AG04449 (cell line): Measurements from ENCODE around the gene EXT2.

Source experiments
- CTCF ChIA-PET: fragments of 350-600 bp; formaldehyde crosslinking; extraction: SDS; loops from one replicate; lab custom pipeline; 2021; ENCODE audit warnings: antibody characterized with exemption; lab: Yijun Ruan, JAX
- POLR2A ChIA-PET: fragments of 400-600, 350-600 bp; formaldehyde crosslinking; extraction: SDS; loops from one replicate; lab custom pipeline; 2020; ENCODE audit warnings: antibody characterized with exemption, inconsistent platforms; lab: Yijun Ruan, JAX
- DNase-seq: peaks from one replicate; pipeline ENCODE4 v3.0.0-alpha.2; 2010; ENCODE audit warnings: low read depth, low spot score
- H3K4me3 ChIP-seq: 2 replicates; pipeline ENCODE4 v1.5.1; 2011; ENCODE audit warnings: low read depth, mild to moderate bottlenecking, control low read depth, low read length
- TF ChIP-seq, protein P1 (sequence below): IDR thresholded peaks from one replicate; pipeline ENCODE4 v1.5.1; 2011; ENCODE audit warnings: mild to moderate bottlenecking, moderate library complexity, low read length, control low read depth, inconsistent platforms; ENCODE audit not compliant: insufficient read depth; ENCODE audit errors: missing control alignments

The EXT2 gene

DNA sequence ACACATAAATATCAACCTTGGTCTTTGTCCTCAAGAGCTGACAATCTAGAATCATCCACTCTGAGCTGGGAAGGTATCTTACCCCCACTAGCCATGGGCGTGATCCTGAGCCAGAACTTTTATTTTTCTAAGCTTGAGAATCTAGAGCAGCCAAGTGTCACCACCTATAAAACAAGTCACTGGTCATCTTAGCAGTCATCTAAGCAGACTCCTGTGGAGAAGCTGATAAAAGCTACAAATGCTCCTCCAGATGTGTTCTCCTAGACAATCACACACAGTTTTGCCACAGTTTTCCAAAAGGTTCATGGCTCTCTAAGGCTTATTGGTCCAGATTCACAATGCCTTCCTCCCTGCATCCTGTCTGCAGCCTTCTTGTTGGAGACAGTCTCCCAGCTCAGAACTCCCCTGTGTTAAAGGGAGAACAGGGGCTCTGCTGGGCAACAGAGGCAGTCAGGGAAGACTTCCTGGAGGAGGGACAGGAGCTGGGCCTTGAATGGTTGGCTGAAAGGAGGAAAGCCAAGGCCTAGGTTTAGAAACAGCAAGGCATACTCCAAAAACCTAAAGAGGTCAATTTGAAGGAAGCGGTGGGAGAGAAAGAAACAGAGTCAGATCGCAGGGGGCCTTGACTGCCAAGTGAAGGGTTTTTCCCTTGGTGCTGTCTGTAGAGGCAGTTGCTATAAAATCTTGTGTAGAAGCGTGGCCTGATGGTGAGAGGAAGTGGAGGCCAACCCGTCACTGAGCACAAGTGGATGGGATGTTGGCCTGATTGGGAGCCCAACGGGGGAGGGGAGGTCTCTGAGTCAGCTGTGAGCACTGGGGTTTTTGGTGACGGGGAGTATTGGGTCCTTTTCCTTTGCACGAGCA is 172.5 kb downstream of the EXT2 start:
- ChIA-PET POLR2A (no interaction called here), CTCF (interaction anchor here (1.0 to 15.7 kb wide), 4 partner anchors 20 to 270 kb away, joined by 3 to 160 read pairs (median 4); no protein-coding TSS in a partner anchor)
- no peak for DNase-seq
- no peak overlapping the region for H3K4me3 ChIP-seq
- TF ChIP-seq, protein P1, sequence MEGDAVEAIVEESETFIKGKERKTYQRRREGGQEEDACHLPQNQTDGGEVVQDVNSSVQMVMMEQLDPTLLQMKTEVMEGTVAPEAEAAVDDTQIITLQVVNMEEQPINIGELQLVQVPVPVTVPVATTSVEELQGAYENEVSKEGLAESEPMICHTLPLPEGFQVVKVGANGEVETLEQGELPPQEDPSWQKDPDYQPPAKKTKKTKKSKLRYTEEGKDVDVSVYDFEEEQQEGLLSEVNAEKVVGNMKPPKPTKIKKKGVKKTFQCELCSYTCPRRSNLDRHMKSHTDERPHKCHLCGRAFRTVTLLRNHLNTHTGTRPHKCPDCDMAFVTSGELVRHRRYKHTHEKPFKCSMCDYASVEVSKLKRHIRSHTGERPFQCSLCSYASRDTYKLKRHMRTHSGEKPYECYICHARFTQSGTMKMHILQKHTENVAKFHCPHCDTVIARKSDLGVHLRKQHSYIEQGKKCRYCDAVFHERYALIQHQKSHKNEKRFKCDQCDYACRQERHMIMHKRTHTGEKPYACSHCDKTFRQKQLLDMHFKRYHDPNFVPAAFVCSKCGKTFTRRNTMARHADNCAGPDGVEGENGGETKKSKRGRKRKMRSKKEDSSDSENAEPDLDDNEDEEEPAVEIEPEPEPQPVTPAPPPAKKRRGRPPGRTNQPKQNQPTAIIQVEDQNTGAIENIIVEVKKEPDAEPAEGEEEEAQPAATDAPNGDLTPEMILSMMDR, result no peak

DNA sequence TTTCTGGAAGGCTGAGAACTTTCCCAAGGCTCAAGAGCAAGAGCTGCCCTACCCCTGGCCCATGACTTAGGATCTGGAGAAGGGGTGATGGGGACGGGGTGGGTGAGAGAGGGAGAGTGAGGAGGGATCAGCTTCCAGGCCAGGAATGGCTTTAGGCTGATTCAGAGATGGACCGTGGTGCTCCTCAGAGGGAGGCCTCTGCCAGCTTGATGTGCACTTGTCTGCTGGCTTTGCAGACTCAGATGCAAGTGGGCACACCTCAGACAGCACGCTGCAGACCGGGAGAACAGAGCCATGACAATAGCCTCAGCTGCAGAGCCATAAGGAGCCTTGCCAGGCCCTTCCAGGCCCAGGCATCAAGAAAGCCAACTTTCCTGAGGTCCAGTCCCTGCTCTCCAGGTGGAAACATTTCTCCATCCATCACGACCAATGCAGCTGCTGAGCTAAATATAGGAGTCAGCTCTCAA is 173.2 kb downstream of the EXT2 start:
- CTCF ChIA-PET, result interaction anchor here (1.0 to 15.7 kb wide), 4 partner anchors 19 to 269 kb away, joined by 3 to 160 read pairs (median 4); no protein-coding TSS in a partner anchor
- POLR2A ChIA-PET, result interaction anchor here (1.2 kb wide), 1 partner anchor 10 kb away, joined by 4 read pairs; no protein-coding TSS in a partner anchor
- no peak for DNase-seq
- TF ChIP-seq, protein P1, result no peak
- no peak overlapping the region for H3K4me3 ChIP-seq

DNA sequence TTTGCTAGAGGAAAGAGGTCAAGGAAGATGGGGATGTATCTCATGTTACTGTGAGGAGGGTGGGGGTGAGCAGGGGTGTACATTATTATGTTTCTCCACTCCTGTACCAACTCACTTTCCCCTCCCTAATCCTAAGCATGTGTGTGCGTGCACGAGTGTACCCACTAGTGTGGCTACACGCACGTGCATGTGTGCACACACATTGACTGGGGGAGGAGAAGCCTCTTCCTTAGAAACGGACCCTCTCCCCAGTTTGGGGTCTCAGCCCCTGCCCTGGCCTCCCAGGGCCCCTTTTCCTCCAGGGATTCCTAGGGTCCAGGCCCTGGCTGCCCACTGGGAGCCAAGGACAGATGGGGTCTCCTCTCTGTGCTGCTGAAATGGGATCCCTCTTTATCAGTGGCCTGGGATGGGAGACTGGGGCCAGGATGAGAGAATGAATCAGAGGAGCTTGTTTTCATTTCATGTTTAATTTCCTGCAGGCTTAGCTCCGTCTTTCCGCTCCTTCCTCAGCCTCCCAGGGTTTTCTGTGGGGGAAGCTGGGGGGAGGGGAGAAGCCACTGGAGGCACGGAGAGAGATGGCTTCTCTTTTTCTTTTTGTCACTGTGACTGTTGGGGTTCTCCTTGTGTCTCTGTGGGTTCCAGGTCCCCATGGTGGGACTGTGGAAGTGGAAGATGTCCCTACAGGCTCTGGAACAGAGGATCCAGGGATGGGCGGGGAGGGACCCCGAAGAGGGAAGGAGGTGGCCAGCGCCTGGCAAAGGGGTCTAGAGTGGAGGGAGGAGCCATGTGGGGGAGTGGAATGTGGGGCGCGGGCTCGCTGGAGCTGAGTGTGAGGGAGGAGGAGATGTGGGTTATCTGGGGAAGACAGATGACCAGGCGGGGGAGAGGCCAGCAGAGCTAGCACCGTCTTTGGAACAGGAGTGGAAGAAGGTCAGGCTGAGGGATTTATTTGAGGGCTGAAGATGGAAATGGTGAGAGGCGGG is 174.2 kb downstream of the EXT2 start:
- TF ChIP-seq, protein P1, result no peak
- CTCF ChIA-PET, result interaction anchor here (1.0 to 15.7 kb wide), 7 partner anchors 11 to 287 kb away, joined by 3 to 160 read pairs (median 4); no protein-coding TSS in a partner anchor
- no peak for DNase-seq
- peak overlapping the region; percentile 33 for H3K4me3 ChIP-seq
- POLR2A ChIA-PET, result interaction anchor here (0.7 to 1.2 kb wide), 4 partner anchors 11 to 92 kb away, joined by 3 to 4 read pairs (median 4); no protein-coding TSS in a partner anchor

DNA sequence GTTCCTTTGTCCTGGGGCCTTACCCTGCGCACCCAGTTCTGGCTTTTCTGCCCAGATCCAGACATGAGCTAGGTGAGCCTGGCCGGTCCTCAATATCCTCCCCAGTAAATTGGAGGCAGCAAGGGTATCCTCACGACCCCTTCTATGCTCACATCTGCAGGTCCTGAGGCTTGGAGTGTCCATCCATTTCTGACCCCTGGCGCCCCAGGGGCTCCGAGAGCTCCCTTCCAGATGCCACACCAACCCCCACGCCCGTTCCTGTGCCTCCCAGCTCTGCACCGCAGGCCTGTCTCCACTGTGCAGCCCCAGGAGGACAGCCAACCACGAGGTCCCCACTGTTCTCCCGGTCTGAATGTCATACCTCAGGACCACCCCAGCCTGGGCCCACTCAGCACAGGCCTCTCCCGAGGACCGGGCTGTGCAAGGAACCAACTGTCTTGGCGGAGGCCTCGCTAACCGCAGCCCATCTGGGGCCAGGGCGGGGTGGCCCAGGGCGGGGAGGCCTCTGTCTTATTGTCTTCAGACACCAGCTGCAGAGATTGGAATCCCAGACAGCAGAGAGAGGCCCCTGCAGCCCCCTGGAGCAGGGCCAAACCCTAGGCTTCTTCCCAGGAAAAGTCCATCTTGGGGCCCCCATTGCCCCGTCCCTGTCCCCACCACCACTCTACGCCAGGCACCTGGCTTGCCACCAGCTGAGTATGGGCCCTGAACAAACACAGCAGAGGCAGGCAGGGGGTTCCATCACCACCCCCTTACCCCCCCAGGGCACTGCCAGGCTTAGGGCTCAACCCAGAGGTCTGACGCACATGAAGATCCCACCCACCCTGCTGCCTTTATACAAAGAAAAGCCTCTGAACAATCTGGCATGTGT is 175.2 kb downstream of the EXT2 start:
- POLR2A ChIA-PET, result interaction anchor here (0.9 kb wide), 1 partner anchor 8 kb away, joined by 3 read pairs; no protein-coding TSS in a partner anchor
- DNase-seq, result no peak

DNA sequence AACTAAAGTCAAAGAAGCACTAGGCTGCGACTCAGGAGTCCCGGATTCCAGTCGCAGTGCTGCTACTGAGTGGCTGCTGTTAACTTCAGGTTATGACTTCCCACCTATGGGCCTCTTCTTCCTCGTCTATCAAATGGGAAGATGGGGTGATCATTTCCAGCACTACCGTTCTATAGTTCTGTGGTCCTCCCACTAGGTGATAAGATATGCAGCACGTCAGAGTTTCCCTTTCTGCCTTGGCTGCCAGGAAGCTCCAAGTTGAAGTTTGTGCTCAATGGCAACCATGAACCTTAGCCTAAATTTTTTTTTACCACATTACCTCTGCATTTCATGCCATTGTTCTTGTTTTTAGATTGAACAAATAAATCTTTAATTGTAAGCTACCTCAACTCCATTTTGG is 175.8 kb downstream of the EXT2 start:
- ChIA-PET POLR2A (interaction anchor here (0.9 kb wide), 1 partner anchor 9 kb away, joined by 3 read pairs; no protein-coding TSS in a partner anchor), CTCF (interaction anchor here (1.3 to 15.7 kb wide), 2 partner anchors 17 to 138 kb away, joined by 3 to 160 read pairs; no protein-coding TSS in a partner anchor)
- TF ChIP-seq, protein P1, result no peak
- no peak overlapping the region for H3K4me3 ChIP-seq
- no peak for DNase-seq

More for the DNA sequence above, 175.2 kb downstream of the EXT2 start:
- H3K4me3 ChIP-seq, result no peak overlapping the region
- TF ChIP-seq, protein P1, result no peak
- CTCF ChIA-PET, result interaction anchor here (1.0 to 15.7 kb wide), 6 partner anchors 17 to 286 kb away, joined by 3 to 160 read pairs (median 4); no protein-coding TSS in a partner anchor
